H7 (cell line): Measurements from ENCODE around the gene SPRYD7. TPM values are rescaled to one million over a fixed set of nuclear protein-coding genes. Genes with fewer than 3 reads are reported as not detected.
"Not testable (repeated sequence)": the region's sequence is repeated elsewhere in the genome, so short reads cannot be mapped to it uniquely, and the experiment has no call there.

ENCODE experiments used
- DNase-seq: peaks from one replicate; pipeline ENCODE4 v3.0.0; 2012
- H3K27me3 ChIP-seq: 2 replicates; pipeline ENCODE4 v1.6.0; 2011; ENCODE audit warnings: mild to moderate bottlenecking, low read length; ENCODE audit not compliant: control insufficient read depth, insufficient read depth
- H3K36me3 ChIP-seq: replicated peaks from 2 replicates; pipeline ENCODE4 v1.5.1; 2011; ENCODE audit warnings: low read length; ENCODE audit not compliant: control insufficient read depth, insufficient read depth
- H3K4me3 ChIP-seq: 2 replicates; pipeline ENCODE4 v1.5.1; 2011; ENCODE audit warnings: low read depth, mild to moderate bottlenecking, control low read depth, low read length, moderate library complexity; ENCODE audit not compliant: insufficient read depth
- total RNA-seq: library from RNA; depleted of rRNA; stranded (reverse); fragments of >200 nt; shearing (Covaris generic); gene quantifications from 2 replicates; pipeline ENCODE4 v1.2.3, GENCODE V29; 2014

The SPRYD7 gene
- total RNA-seq, 1 experiment from 2014 or later = 1.6 TPM

GRCh38 chr13:49948777-49949270, 12.7 kb upstream of the SPRYD7 start:
- not testable (repeated sequence) for H3K4me3 ChIP-seq, H3K27me3 ChIP-seq, DNase-seq, H3K36me3 ChIP-seq

DNA sequence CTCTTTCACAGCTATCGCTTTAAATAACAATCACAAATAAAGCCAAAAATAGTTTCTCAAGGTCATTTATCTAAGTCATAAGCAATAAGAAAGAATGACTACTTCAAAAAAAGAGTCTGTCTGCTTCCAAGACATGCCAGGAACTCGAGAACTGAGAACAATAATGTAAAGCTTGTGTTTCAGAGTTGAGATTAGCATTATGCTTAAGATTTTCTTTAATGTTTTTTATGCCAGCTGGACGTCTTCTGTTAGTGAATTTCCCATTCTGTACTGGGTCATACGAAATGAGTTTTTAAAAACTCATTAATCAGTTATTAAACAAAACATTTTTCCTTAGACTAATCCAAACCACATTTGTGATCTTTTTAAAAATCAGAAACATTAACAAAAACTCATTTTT, 3.2 kb upstream of the SPRYD7 start:
- Histone ChIP-seq H3K4me3 (no peak overlapping the region), H3K27me3 (peaks cover 3% of the 10 kb centered on the region), H3K36me3 (no peaks in the 10 kb centered on the region)
- DNase-seq = no peak

DNA sequence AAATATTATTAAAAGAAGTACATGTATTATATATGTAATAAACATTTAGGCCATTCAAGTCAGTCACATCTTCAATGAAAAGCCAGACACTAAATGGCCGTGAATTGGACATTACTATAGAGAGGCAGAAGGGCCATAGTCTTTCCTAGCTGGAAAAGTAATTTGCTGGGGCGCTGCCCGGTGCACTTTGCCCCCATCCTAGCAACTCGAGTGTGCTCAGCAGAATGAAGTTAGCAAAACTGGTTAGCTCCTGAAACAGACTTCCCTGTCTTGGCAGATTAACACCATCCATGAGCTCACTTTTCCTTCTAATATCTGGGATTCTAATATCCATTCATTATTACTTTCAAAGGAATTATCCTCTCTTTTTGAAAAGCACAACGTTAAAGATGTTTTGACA, 2.8 kb upstream of the SPRYD7 start:
- peaks cover 3% of the 10 kb centered on the region for H3K27me3 ChIP-seq
- H3K36me3 ChIP-seq = no peaks in the 10 kb centered on the region
- H3K4me3 ChIP-seq = no peak overlapping the region
- no peak for DNase-seq

GRCh38 chr13:49938314-49938713, 2.2 kb upstream of the SPRYD7 start:
- Histone ChIP-seq H3K4me3 (no peak overlapping the region), H3K36me3 (no peaks in the 10 kb centered on the region), H3K27me3 (peaks cover 3% of the 10 kb centered on the region)
- no peak for DNase-seq

DNA sequence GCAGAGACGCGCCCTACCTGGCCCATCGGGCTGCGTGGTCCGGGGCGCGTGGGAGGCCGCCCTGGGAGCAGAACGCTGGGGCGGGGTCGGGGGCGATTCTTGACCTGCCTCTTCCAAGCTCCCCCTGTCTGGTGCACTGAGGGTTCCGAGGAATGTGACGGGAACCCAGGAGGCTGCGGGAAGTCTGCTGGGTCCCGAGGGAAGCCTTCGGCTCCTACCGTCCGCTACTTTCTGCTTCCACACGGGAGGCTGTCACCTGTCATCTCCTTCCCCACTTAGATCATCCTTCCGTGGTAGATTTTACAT, 781 bp upstream of the SPRYD7 start:
- Histone ChIP-seq H3K27me3 (peaks cover 3% of the 10 kb centered on the region), H3K36me3 (no peaks in the 10 kb centered on the region), H3K4me3 (peak overlapping the region; percentile 68)
- DNase-seq = peak; percentile 45

- peaks cover 3% of the 10 kb centered on the region for H3K27me3 ChIP-seq
- H3K36me3 ChIP-seq = no peaks in the 10 kb centered on the region
- H3K4me3 ChIP-seq = peak overlapping the region; percentile 85
- DNase-seq = no peak
These were observed 717 bp downstream of the SPRYD7 start for GRCh38 chr13:49935171-49936074.

GRCh38 chr13:49933511-49933910, 2.6 kb downstream of the SPRYD7 start:
- Histone ChIP-seq H3K27me3 (peaks cover 3% of the 10 kb centered on the region), H3K36me3 (no peaks in the 10 kb centered on the region), H3K4me3 (no peak overlapping the region)
- no peak for DNase-seq

DNA sequence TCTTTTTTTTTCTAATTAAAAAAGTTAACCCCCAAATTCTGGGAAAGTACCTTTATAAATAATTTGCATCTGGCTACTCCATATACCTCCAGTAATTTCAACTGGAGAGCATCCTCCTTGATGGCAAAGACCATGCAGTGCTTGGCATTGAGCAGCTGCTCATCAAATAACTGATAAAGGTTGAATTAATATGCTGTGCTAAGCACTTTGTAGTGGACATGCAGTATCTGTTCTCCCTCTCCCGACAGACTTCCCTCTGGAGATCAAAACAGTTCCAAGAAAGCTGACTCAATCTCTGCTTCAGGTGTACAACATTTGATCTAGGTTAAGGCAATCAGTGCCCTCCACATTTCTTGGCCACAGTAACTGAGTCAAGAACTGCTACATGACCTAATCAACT, 3.3 kb downstream of the SPRYD7 start:
- no peaks in the 10 kb centered on the region for H3K36me3 ChIP-seq
- no peak for DNase-seq
- H3K4me3 ChIP-seq = no peak overlapping the region
- H3K27me3 ChIP-seq = peaks cover 3% of the 10 kb centered on the region

- no peaks in the 10 kb centered on the region for H3K36me3 ChIP-seq
- peaks cover 3% of the 10 kb centered on the region for H3K27me3 ChIP-seq
- no peak for DNase-seq
- H3K4me3 ChIP-seq = no peak overlapping the region
These were observed 4.1 kb downstream of the SPRYD7 start for GRCh38 chr13:49932066-49932465.

DNA sequence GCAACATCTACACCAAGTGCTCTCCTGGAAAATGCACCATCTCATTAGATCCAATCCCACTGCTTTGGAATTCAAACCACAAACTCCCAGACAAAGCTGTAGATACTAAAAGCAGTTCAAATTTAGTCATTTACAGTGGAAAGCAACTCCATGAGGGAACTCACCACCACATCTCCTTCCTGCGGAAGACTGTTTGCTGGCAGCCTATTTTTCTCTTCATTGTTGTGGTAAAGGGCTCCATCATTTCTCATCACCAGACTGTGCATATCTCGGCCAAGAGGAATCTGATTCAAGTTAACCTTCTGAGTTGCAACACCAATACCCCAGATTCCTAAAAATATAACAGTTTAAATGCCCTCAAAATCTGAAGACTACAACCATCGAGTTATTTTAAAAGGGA, 8.4 kb downstream of the SPRYD7 start:
- Histone ChIP-seq H3K4me3 (no peak overlapping the region), H3K36me3 (no peaks in the 10 kb centered on the region), H3K27me3 (no peaks in the 10 kb centered on the region)
- DNase-seq = no peak

GRCh38 chr13:49925881-49926418, 10.2 kb downstream of the SPRYD7 start:
- H3K4me3 ChIP-seq = no peak overlapping the region
- no peaks in the 10 kb centered on the region for H3K27me3 ChIP-seq
- no peaks in the 10 kb centered on the region; the same call in 1 of the 2 replicates for H3K36me3 ChIP-seq
- no peak for DNase-seq

DNA sequence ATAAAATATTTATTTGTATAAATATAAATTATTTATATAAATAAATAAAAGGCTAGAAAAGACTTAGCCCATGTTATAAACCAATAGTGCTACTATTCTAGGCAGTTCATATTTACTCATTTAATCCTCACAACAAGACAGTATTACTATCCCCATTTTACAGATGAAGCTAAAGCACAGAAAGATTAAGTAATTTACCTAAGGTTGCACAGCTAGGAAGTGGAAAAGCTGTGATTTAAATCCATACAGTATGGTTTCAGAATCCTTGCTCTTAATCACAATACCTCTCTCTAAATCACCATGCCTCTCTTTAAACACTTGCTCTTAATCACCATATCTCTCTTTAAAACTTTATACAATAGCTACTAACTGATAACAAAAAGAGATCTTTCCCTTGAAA, 13.8 kb downstream of the SPRYD7 start:
- H3K36me3 ChIP-seq = no peaks in the 10 kb centered on the region; the same call in 1 of the 2 replicates
- H3K4me3 ChIP-seq = no peak overlapping the region
- no peaks in the 10 kb centered on the region for H3K27me3 ChIP-seq
- DNase-seq = no peak

- H3K36me3 ChIP-seq, H3K27me3 ChIP-seq, H3K4me3 ChIP-seq, DNase-seq: not testable (repeated sequence)
These were observed 15.2 kb downstream of the SPRYD7 start for GRCh38 chr13:49920969-49921368.

- H3K4me3 ChIP-seq, H3K36me3 ChIP-seq, DNase-seq, H3K27me3 ChIP-seq: not testable (repeated sequence)
These were observed 18.0 kb downstream of the SPRYD7 start for GRCh38 chr13:49918106-49918505.

- DNase-seq = no peak
- no peaks in the 10 kb centered on the region for H3K27me3 ChIP-seq
- H3K36me3 ChIP-seq = no peaks in the 10 kb centered on the region; the same call in 1 of the 2 replicates
- no peak overlapping the region for H3K4me3 ChIP-seq
These were observed 21.2 kb downstream of the SPRYD7 start for GRCh38 chr13:49914947-49915346.
